Bronchial epithelial cell (primary cell): ENCODE results near the gene MAP7. TPM values are rescaled to one million over a fixed set of nuclear protein-coding genes. Genes with fewer than 3 reads are reported as not detected.

Experiments
- DNase-seq: peaks from one replicate; pipeline ENCODE4 v3.0.0-alpha.2; 2010; ENCODE audit warnings: low read depth
- FAIRE-seq: peaks from 2 replicates; lab custom pipeline; 2011; peaks lifted over from hg19 to GRCh38; lab: Jason Lieb, UNC
- H3K27me3 ChIP-seq: 2 replicates; pipeline ENCODE4 v1.5.1; 2011; ENCODE audit warnings: low read length; ENCODE audit not compliant: control insufficient read depth, insufficient read depth
- H3K36me3 ChIP-seq: 2 replicates; pipeline ENCODE4 v1.5.1; 2011; ENCODE audit warnings: low read length; ENCODE audit not compliant: control insufficient read depth, insufficient read depth
- H3K4me3 ChIP-seq: 2 replicates; pipeline ENCODE4 v1.5.1; 2011; ENCODE audit warnings: mild to moderate bottlenecking, low read depth, low read length, control low read depth
- total RNA-seq: library from RNA; depleted of rRNA; stranded (reverse); fragments of >200 nt; gene quantifications from 2 replicates; pipeline ENCODE4 v1.2.1, GENCODE V29; 2014
- TF ChIP-seq, protein P1 (sequence below): IDR thresholded peaks from 2 replicates; pipeline ENCODE4 v1.5.1; 2011; ENCODE audit warnings: mild to moderate bottlenecking, moderate library complexity, low read length, control low read depth, inconsistent platforms; ENCODE audit not compliant: insufficient read depth, severe bottlenecking

The MAP7 gene
- total RNA-seq, 1 donor from 2014 or later = 30.8 TPM

DNA sequence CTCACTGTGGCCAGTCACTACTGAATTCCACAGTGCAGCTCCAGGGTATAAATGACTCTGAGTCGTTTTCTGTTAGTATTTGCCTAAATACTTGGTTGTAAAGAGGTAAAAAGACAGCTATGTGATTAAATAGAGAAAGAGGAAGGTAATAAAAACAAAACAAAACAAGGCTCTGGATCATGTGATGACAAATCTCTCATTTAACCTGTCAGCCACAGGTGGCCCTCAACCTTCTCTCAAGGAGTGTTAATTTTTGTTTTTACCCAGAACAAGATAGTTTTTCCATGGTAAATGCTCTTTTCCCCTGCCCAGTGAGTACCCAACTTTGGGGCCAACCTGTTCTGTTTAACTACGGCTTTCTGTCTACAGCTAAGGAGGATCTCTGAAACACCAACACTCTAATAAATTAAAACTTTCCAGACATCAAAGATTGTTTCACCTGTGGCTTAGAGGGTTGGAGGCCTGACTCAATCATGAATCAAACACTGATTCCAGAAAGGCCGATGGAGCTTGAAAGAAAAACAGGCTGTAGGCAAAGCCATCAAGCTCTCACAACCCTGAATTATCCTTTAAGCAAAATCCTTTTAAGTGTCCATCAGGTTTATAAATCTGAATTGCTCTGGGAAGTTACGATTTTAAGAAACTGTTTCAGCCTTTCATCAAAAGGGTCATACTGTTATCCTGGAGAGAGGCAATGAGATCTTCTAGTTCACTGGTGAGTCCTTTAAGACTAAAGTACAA is 179.1 kb downstream of the MAP7 start:
- Histone ChIP-seq H3K27me3 (no peaks in the 10 kb centered on the region), H3K4me3 (no peak overlapping the region), H3K36me3 (no peaks in the 10 kb centered on the region)
- no peak for FAIRE-seq
- TF ChIP-seq, protein P1, sequence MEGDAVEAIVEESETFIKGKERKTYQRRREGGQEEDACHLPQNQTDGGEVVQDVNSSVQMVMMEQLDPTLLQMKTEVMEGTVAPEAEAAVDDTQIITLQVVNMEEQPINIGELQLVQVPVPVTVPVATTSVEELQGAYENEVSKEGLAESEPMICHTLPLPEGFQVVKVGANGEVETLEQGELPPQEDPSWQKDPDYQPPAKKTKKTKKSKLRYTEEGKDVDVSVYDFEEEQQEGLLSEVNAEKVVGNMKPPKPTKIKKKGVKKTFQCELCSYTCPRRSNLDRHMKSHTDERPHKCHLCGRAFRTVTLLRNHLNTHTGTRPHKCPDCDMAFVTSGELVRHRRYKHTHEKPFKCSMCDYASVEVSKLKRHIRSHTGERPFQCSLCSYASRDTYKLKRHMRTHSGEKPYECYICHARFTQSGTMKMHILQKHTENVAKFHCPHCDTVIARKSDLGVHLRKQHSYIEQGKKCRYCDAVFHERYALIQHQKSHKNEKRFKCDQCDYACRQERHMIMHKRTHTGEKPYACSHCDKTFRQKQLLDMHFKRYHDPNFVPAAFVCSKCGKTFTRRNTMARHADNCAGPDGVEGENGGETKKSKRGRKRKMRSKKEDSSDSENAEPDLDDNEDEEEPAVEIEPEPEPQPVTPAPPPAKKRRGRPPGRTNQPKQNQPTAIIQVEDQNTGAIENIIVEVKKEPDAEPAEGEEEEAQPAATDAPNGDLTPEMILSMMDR = no peak
- DNase-seq = no peak

DNA sequence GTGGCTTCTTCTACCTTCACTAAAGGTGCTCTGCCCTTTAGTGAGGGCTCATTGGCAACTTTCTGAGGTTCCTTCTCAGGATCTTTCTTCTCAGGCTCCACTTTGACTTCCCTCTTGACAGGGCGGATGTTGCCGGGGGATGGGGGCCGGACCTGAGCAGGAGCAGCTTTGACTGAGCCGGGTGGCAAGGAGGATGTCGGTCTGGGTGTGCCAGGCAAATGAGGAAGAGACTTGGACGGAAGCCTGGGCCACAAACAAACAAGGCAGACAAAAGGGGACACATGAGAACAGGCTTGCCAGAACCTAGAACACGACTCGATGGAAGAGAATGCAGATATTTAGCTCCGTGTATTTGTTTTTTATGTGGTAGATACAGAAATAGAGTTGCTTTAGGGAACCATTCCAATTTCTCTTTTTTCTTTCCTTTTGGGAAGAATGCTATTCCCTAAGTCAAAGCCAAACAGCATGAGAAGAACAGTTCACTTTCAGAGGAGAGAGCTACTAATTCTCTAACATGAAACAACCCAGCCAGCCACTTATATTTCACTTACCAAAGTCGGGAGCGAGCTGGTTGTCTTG is 184.4 kb downstream of the MAP7 start:
- DNase-seq (no peak), FAIRE-seq (no peak)
- H3K36me3 ChIP-seq = peaks cover 8% of the 10 kb centered on the region
- H3K27me3 ChIP-seq = no peaks in the 10 kb centered on the region
- no peak overlapping the region for H3K4me3 ChIP-seq
- TF ChIP-seq, protein P1 = no peak

DNA sequence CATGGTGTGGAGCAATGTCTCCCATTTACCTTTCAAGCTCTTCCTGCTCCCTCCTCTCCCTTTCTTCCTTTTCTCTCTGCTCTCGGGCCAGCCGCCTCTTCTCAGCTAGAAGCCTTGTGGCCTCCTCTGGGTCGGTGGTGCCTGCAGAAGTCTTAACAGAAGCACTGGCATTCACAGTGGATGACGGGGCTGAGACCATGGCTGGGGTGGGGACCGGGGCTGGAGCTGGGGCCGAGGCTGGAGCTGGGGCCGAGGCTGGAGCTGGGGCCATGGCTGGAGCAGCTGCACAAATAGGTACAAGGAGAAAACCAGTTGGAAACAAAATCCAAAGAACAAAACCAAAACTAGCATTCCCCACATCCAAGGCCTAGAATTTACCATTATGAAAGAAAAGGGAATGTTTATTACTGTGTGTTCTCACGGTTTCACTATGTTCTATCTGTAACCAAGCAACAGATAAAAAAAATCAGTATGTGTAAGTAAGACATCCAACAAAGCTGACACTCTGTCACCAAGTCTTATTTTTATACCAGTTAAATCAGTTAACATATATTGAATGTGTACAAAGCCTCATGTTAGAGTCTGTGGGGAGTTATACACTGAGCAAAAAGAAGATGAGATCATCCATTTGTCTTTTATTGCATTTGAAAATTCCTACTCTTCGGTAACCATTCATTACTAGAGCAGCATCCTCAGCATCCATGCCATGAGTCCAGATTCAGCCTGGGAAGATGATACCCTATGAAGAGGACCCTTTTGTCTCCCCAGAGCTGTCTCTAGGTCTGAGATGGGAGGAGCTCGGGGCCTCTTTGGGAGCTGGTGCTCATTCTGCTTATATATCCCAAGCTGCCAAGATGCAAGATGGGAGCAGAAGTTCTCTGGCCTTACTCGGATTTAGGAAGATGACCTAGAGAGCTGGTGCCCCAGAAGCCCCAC is 187.5 kb downstream of the MAP7 start:
- no peaks in the 10 kb centered on the region for H3K27me3 ChIP-seq

DNA sequence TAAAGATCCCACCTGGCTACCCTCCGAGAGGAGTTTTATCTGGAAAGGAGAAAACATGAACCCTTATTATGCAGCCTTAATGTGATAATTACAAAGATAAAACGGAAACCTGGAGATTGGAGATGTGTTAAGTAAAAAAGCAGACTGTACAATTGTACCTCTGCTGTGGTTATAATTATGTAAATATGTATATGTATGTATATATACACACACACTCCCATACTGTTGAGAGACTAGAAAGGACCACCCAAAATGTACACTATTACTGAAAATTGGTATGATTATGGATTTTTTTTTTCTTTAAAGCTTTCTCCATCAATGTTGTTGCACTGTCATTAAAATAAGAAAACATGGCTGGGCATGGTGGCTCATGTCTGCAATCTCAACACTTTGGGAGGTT is 188.4 kb downstream of the MAP7 start:
- DNase-seq (no peak), FAIRE-seq (no peak)
- Histone ChIP-seq H3K27me3 (no peaks in the 10 kb centered on the region), H3K4me3 (no peak overlapping the region), H3K36me3 (peaks cover 17% of the 10 kb centered on the region)
- TF ChIP-seq, protein P1 = no peak

More for the DNA sequence above, 187.5 kb downstream of the MAP7 start:
- no peak for DNase-seq
- TF ChIP-seq, protein P1 = no peak
- Histone ChIP-seq H3K36me3 (peaks cover 16% of the 10 kb centered on the region), H3K4me3 (no peak overlapping the region)
- FAIRE-seq = no peak

DNA sequence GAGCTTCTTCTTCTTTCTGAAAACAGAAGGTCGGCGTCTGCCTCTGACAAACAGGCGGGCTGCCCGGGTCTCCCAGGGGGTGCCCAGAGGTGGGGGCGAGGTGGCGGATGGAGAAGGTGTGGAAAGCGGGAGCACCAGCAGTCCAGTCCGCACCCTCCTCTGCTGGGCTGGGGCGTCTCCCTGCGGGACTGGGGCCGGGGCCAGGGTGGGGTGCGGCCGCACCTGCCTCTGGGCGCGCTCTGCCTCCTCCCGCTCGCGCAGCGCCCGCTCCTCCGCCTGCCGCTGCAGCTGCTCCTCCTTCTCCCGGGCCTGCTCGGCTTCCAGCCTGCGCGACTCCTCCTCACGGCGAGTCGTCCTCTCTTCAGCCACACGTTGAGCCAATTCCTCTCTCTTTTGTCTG is 189.4 kb downstream of the MAP7 start:
- no peak for FAIRE-seq
- Histone ChIP-seq H3K36me3 (peaks cover 15% of the 10 kb centered on the region), H3K4me3 (no peak overlapping the region), H3K27me3 (no peaks in the 10 kb centered on the region)
- DNase-seq = no peak
- TF ChIP-seq, protein P1 = no peak
